Left colon (tissue), 2 donors: ENCODE data around the gene ARHGEF6. TPM values are rescaled to one million over a fixed set of nuclear protein-coding genes. Genes with fewer than 3 reads are reported as not detected.
A peak's percentile ranks its signal among the peaks of the same experiment; 100 is the strongest.

ENCODE experiments used
- ATAC-seq: fragments of 200-7000 bp; cut with Tn5 transposase; one replicate; pipeline ENCODE4 v1.9.1; 2020; ENCODE audit warnings: mild to moderate bottlenecking, moderate library complexity
- DNase-seq, 2 donors: peaks; one replicate each; pipeline ENCODE4 v3.0.0-alpha.2; 2020
- intact Hi-C, 2 donors: fragments of 100-400 bp; cut with DNase I in 1 of 2; cut with micrococcal nuclease in 1 of 2; formaldehyde crosslinking; loops; one replicate each; pipeline versions ENCODE4 v1.11.2 to v1.14.0; 2022; cut with DNase I, micrococcal nuclease
- total RNA-seq, 2 donors: library from RNA; stranded (reverse); fragmentation: NEBNext Ultra II Directional; extraction: Animal tissue kit (Norgen Biotek cat#: 25700); gene quantifications; one replicate each; pipeline ENCODE4 v1.2.1, GENCODE V29; 2021
- donor health status: DM: no; HTN: no; CAD: no.
- donor health status: DM: yes; HTN: yes; CAD: no.

The ARHGEF6 gene
- total RNA-seq, 2 donors from 2014 or later: 2.1 to 6.7 TPM

DNA sequence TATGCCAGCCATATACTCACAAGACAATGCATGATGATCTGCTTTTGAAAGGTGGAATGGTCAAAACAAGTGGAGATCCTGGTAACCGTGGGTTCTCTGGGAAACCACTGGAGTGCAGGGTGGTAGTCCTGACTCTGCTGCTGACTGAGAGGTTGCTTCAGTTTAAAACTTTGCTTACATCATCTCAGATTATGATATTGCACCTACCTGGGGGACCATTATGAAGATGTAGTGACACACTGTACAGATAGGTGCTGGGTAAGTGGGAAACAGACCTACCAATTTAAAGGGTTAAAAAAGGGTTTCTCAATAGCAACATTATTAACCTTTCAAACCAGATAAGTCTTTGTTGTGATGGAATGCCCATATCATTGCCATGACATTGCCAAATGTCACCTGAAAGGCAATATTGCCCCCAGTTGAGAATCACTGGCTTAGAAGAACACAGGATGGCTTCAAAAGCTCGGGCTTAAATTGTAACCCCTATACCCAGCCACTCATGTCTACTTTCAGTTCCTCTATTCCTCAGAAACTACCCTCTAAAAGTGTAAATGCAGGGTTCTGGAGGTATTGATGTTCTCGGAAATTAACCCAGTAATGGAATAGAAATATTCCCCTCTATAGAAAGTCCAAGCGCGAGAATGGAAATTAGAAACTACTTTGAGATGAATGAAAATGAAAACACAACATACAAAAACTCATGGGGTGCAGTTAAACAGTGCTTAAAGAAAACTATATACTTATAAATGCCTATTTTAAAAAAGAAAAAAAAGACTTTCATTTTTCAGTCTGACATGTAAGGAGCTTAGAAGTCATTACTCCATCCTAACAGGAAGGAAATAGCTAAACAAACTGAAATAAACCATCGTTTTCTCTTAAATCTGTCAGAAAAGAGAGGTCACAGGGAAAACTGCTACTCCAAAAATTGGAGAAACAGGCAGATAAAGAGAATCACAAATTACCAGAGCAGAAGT, 65.8 kb downstream of the ARHGEF6 start:
- no peak for ATAC-seq
- DNase-seq: no peak
- intact Hi-C loops: loop anchor here in 1 of 2 donors (10.0 kb wide), 1 partner anchor 210 kb away; no protein-coding TSS in a partner anchor

GRCh38 chrX:136712650-136713310, 68.0 kb downstream of the ARHGEF6 start:
- ATAC-seq (no peak), DNase-seq (no peak)
- intact Hi-C loops: loop anchor here in 1 of 2 donors (10.0 kb wide), 1 partner anchor 212 kb away; no protein-coding TSS in a partner anchor

DNA sequence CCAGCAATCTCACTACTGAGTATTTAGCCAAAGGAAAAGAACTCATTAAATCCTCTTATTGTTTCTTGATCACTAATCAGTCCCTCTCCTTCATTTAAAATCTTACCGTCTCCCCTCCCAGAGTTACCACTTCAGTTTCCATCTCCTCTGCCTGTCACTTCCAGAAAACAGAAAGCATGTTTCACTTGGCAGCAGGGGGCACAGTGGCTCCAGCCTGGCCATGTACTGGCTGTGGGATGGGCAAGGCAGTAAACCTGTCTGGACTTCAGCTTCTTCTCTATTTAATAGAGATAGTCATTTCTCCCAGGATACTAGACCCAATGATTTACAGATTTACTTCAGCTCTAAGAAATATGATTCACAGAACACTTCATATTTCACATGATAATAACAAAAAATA, 69.6 kb downstream of the ARHGEF6 start:
- intact Hi-C loops: loop anchor here in 1 of 2 donors (10.0 kb wide), 1 partner anchor 214 kb away; no protein-coding TSS in a partner anchor
- DNase-seq (peak; percentile 35 to 42), ATAC-seq (peak; percentile 64)

- DNase-seq (no peak), ATAC-seq (no peak)
- intact Hi-C loops: loop anchor here in 1 of 2 donors (10.0 kb wide), 1 partner anchor 214 kb away; no protein-coding TSS in a partner anchor
Measured at GRCh38 chrX:136710325-136710951, 70.3 kb downstream of the ARHGEF6 start.

GRCh38 chrX:136708348-136708747, 72.4 kb downstream of the ARHGEF6 start:
- intact Hi-C loops: no loop called here
- DNase-seq: no peak
- no peak for ATAC-seq

GRCh38 chrX:136697156-136697555, 83.6 kb downstream of the ARHGEF6 start:
- ATAC-seq (no peak), DNase-seq (no peak)
- intact Hi-C loops: no loop called here

DNA sequence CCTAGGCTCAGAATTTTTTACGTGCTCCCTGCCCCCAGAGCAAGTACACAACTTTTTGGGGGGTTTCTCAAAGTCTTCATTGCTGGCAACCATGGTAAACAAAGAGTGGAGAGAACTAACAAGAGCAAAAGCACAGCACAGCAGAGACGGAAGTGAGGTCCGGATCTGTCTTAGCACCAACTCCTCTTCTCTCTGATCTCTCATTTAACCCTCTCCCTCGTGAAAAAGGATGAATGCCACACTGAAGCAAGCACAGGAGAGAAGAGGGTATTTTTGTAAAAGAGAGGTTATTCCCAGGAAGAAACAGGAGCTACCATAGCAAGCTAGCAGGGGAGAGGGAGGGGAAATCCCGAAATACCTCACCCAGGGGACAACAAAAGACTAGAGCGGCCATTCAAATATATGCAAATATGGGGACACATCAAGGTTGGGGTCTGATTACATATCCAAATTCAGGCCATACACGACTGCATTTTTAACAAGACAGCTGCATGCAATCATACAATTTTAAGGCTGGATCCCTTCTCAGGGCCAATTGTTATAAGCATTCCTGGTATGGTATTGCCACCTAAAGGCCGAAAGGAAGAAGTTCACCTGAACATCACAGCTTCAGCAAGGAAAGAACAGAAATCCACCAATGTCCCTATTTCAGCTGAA, 86.2 kb downstream of the ARHGEF6 start:
- intact Hi-C loops: no loop called here

DNA sequence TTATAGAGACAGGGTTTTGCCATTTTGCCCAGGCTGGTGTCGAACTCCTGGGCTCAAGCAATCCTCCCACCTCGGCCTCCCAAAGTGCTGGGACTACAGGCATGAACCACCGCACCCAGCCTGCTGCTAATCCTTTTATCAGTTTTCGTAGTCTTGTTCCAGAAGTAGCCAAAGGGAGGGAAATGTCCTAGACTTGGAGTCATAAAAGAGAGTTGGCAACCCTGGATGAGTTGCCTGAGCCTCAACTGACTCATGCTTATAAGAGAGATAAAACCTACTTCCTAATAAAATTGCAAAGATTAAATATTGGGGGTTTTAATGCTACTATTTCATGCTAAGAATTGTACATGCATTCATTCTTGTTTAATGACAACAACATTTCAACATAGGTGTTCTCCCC, 88.5 kb downstream of the ARHGEF6 start:
- intact Hi-C loops: no loop called here
- no peak for DNase-seq

More for the DNA sequence above, 86.2 kb downstream of the ARHGEF6 start:
- DNase-seq (no peak), ATAC-seq (peak; percentile 73)

DNA sequence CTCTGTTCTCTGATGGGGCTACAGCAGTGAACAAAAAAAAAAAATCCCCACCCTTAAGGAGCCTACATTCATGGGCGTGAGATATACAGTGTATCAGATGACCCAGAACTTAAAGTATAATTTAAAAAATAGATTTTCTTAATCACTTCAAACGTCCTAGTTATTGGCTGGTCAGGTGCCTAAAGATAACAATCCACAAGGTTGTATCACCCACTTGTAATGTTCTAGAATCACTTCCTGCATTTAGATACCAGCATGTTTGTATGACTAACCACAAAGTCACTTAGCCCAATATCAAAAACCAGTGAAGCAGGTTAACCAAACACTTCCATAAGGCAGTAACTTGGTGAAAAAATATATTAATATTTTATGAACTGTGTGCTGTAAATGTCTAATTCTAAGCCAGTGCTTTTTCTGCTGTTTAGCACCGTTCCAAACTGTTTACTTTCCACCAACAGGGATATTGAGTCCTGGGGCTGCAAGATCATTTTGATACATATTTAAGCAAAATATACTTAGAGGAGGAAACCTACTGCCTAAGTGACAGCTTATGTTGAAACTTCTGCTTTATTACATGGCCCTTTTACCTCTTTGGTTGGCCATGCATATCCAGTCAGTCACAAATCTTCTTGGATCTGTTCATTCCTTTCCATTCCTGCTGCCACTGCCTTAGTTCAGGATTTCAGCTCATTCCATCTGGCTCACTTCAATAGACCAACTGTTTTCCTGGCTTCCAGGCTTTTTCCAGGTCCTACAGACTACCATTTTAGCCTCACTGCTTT, 89.5 kb downstream of the ARHGEF6 start:
- no peak for ATAC-seq
- DNase-seq: no peak
- intact Hi-C loops: no loop called here

More for the DNA sequence above, 88.5 kb downstream of the ARHGEF6 start:
- no peak for ATAC-seq

- ATAC-seq (no peak), DNase-seq (no peak)
- intact Hi-C loops: no loop called here
Measured at GRCh38 chrX:136689436-136689835, 91.3 kb downstream of the ARHGEF6 start.

DNA sequence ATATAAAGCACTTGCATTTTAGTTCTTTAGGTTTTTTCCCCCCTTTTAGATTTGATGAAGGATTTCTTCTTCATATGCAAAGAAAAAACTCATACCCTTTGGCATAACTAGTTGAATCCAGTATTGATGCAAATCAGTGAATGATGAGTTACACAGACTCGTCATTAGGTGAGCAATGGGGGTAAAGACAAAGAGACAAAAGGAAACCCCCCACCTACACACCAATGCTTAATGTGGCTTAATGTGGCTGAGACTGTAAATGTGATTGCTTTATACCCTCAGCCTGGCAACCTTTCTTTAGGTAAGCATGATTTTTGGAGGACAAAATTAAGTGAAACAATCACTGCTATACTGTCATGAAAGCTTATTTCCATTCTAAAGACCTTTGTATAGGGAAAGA, 93.3 kb downstream of the ARHGEF6 start:
- DNase-seq: no peak
- intact Hi-C loops: no loop called here

GRCh38 chrX:136684120-136684519, 96.6 kb downstream of the ARHGEF6 start:
- intact Hi-C loops: no loop called here
- no peak for ATAC-seq

More for the DNA sequence above, 93.3 kb downstream of the ARHGEF6 start:
- no peak for ATAC-seq

GRCh38 chrX:136679531-136679930, 101.2 kb downstream of the ARHGEF6 start:
- no peak for DNase-seq
- intact Hi-C loops: no loop called here
- ATAC-seq: no peak

More at GRCh38 chrX:136684120-136684519, 96.6 kb downstream of the ARHGEF6 start:
- DNase-seq: no peak

DNA sequence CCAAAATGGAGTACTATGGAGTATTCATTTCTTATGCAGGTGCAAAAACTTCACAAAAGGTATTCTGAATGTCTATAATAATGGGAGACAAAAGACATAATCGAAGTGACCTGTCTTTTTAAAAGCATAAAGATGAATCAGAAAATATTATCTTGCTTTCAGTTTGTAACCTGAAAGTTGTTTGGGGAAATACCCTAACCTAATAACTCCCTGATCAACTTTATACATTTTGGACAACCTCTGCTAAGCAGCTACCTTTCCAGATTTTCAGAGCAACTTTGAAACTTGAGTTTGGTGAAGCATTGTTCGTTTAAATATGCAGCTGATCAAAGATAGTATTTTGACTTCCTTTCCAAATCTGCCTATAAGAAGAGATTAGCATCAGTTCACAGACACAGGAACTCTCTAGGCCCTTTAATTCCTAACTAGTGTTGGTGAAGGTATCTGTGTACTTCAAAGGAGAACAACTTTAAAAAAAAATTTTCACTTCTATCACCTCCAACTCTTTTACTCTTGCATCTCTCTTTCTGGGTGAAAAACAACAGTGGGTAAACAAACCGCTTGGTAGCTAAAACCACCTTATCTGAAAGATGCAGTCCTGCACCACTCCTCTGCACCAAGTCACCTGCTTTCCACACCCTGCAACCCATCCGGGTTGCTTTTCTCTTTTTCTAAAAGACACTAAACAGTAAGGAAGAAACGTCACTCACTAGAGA, 106.3 kb downstream of the ARHGEF6 start:
- intact Hi-C loops: no loop called here
- no peak for ATAC-seq

GRCh38 chrX:136671006-136671610, 109.6 kb downstream of the ARHGEF6 start:
- DNase-seq: no peak
- intact Hi-C loops: no loop called here
- no peak for ATAC-seq

More for the DNA sequence above, 106.3 kb downstream of the ARHGEF6 start:
- DNase-seq: no peak

DNA sequence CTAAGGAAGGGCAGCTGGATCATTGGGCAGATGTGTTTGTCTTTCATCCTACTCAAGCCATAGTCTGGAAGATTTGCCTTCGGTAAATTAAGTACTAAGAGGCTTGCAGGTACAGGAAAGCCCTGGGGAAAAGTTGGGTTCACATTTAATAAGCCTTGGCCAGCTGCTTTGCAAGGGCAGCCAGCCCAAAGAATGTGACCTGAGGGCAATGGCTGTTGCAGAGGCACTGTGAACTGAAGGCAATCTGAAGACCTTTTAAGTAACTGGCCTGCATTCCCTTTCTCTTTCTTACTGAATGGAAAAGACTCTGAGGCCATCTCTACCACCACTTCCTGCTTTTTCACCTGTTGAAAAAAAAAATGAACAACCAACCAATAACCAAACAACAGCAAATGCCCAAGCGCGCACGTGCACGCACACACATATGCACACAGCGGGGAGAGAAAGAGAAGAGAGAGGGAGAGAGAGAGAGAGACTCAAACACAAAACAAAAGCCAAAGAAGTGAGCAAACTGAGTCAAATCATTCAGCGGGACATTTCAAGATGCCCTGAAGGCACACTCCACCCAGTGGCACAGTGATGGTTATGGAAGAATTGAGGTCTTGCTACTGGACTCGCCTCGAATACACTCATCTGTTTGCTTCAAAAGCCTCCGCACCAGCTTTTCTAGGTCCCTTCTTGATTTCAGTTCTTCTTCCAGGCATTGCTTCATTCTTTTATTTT, 113.1 kb downstream of the ARHGEF6 start:
- intact Hi-C loops: no loop called here
- DNase-seq (no peak), ATAC-seq (no peak)
